PFSK-1 (cell line): ENCODE data around the gene KLHL24.

Experiments used
- FOXP2 ChIP-seq: optimal IDR thresholded peaks from 2 replicates; pipeline ENCODE3; 2011; ENCODE audit warnings: borderline replicate concordance, control low read depth, inconsistent platforms; ENCODE audit not compliant: insufficient read depth; ENCODE audit errors: extremely low read length, extremely low read depth
- POLR2AphosphoS5 ChIP-seq: IDR thresholded peaks from 2 replicates; pipeline ENCODE4 v1.6.1; 2012; ENCODE audit warnings: low read depth, mild to moderate bottlenecking, control low read depth, low read length, moderate library complexity
- REST ChIP-seq, 2 experiments: IDR thresholded peaks; 2 replicates each; pipeline versions ENCODE4 v1.6.1 to v1.8.0; 2011 to 2012; ENCODE audit warnings: low read depth in 2 of 2, low read length in 2 of 2, control low read depth in 1 of 2, inconsistent platforms in 1 of 2, mild to moderate bottlenecking in 1 of 2, moderate library complexity in 1 of 2; ENCODE audit not compliant: insufficient read depth in 1 of 2

- TF ChIP-seq POLR2AphosphoS5, result no peak
- TF ChIP-seq FOXP2, result no peak
- TF ChIP-seq REST (IDR thresholded peaks at IDR 0.05; ENCODE audit: insufficient read depth in 1 of 2, low read depth in 2 of 2, low read length in 2 of 2), result no peak
These were observed 45.0 kb upstream of the KLHL24 start for GRCh38 chr3:183590442-183590841.
